H1 (cell line): Measurements from ENCODE around the gene CASKIN2. TPM values are rescaled to one million over a fixed set of nuclear protein-coding genes. Genes with fewer than 3 reads are reported as not detected.

Source experiments
- GTF2F1 ChIP-seq: IDR thresholded peaks from 2 replicates; pipeline ENCODE4 v1.6.1; 2012; ENCODE audit warnings: low read depth, low read length, improper control_type of control experiment, borderline replicate concordance
- USF2 ChIP-seq: IDR thresholded peaks from 2 replicates; pipeline ENCODE4 v1.6.1; 2011; ENCODE audit warnings: low read length, improper control_type of control experiment
- polyA plus RNA-seq, 7 experiments: library from polyadenylated mRNA; depleted of rRNA in 3 of 7; stranded (reverse) in 5 of 7; unstranded in 2 of 7; fragments of >200 nt in 5 of 7; fragments of 200-250 nt in 2 of 7; gene quantifications; 1 replicate in 5 of 7; 2 replicates in 1 of 7; 4 replicates in 1 of 7; pipeline versions ENCODE4 v1.2.1 to v1.2.3, GENCODE V29; 2011 to 2013; ENCODE audit warnings: missing spikeins in 2 of 7, mixed read lengths in 2 of 7
- total RNA-seq: library from RNA; stranded (reverse); fragmentation: NEBNext Ultra II Directional; extraction: Animal tissue kit (Norgen Biotek cat#: 25700); gene quantifications from 2 replicates; pipeline ENCODE4 v1.2.1, GENCODE V29; 2021

CASKIN2 gene
- total and polyA plus RNA-seq, 2 of the 8 experiments (the other 6 are each of a cell fraction or from before 2014, with no cell fraction given): 6.7 to 32.3 TPM

DNA sequence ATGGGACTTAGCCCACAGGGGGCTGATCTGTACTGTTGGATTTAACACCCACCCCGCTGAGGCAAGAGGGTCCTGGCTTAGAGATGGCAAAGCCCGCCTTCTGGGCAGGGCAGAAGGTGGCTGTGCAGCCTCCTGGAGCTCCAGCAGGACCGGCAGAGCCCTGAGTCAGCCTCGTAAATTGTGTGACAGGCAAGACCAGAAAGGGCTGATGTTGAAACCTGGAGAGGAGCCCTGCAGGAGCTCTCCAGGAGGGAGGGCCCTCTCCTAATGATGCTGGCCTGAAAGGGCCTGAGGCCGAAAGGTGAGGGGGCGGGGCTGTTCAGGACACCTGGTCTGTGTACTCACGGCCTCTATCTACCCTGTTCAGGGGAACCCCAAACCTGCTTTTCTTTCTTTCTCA, 49.7 kb upstream of the CASKIN2 start (continued):
- TF ChIP-seq USF2 (no peak), GTF2F1 (no peak)
